Measurements from ENCODE around the gene PLXDC2.

PLXDC2 gene

DNA sequence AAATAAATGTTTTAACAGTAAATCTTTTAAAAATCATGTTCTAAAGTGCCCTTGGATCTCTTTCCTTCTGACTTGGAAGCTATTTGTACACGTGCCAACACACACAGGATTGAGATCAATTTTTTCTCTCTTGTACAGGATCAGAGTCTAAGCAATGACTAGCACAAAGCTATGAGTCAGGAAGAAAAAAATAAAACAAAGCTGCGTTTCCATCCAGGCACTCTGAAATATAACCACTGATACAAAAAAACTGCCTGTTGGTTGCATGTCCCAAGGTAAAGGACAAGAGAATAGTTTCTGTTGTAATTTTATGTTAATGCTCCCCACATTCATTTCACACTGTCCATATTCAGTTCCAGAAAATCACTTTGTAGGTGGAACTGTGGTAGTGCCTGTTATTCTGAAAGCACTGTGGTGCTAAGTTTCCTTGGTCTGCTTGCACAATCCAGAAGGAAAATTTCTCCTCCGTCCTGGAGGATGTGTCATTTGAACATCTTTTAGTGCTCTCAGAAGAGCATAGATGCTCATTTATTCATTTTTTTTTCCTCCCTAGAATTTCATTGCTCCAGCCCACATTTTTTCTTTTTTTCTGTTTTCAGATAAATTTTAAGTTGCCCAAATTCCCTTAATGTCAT lies 113.4 kb downstream of the PLXDC2 start:
- FAIRE-seq (peak; percentile 16), DNase-seq (ENCODE audit: insufficient read length, low spot score) (no peak)
- TF ChIP-seq CTCF (IDR thresholded peaks at IDR 0.05; ENCODE audit: insufficient read depth, missing control alignments), result no peak

- peak; percentile 90 for FAIRE-seq
- peak; percentile 18 for DNase-seq (ENCODE audit: insufficient read length, low spot score)
These were observed 115.0 kb downstream of the PLXDC2 start for GRCh38 chr10:19930936-19931893.

GRCh38 chr10:19931894-19932590 lies 115.8 kb downstream of the PLXDC2 start:
- DNase-seq (ENCODE audit: insufficient read length, low spot score) (no peak), FAIRE-seq (peak; percentile 11)
- no peak for TF ChIP-seq CTCF (IDR thresholded peaks at IDR 0.05; ENCODE audit: insufficient read depth, missing control alignments)

More at GRCh38 chr10:19930936-19931893, 115.0 kb downstream of the PLXDC2 start:
- no peak for TF ChIP-seq CTCF (IDR thresholded peaks at IDR 0.05; ENCODE audit: insufficient read depth, missing control alignments)

GRCh38 chr10:19932806-19933371 lies 116.7 kb downstream of the PLXDC2 start:
- no peak for TF ChIP-seq CTCF (IDR thresholded peaks at IDR 0.05; ENCODE audit: insufficient read depth, missing control alignments)
- DNase-seq (ENCODE audit: insufficient read length, low spot score), result no peak
- FAIRE-seq, result no peak

DNA sequence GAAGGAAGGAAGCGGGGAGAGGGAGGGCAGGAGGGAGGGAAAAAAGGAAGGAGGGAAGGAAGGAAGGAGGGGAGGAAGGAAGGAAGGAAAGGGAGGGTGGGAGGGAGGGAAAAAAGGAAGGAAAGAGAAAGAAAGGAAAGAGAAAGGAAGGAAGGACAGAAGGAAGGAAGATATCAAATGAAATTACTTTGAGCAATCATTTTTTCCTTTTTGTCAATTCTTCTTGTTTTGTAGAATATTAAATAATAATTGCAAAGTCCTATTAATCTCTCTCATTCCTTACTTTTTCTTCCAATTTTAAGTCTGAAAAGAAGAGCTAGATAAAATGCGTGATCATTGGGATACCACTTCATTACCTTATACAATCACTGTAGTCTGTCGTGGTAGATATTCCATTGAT lies 117.5 kb downstream of the PLXDC2 start:
- TF ChIP-seq CTCF (IDR thresholded peaks at IDR 0.05; ENCODE audit: insufficient read depth, missing control alignments), result no peak
- DNase-seq (ENCODE audit: insufficient read length, low spot score) (no peak), FAIRE-seq (no peak)

GRCh38 chr10:19935176-19935575 lies 118.9 kb downstream of the PLXDC2 start:
- no peak for TF ChIP-seq CTCF (IDR thresholded peaks at IDR 0.05; ENCODE audit: insufficient read depth, missing control alignments)
- no peak for DNase-seq (ENCODE audit: insufficient read length, low spot score)
- no peak for FAIRE-seq

Data from D721Med (cell line).